NB4 (cell line): ENCODE data around the gene CCDC78.
"Not testable (repeated sequence)": the region's sequence is repeated elsewhere in the genome, so short reads cannot be mapped to it uniquely, and the experiment has no call there.

Source experiments
- DNase-seq: peaks from one replicate; pipeline ENCODE4 v3.0.0; 2010; ENCODE audit warnings: low read depth
- H3K4me3 ChIP-seq: one replicate; pipeline ENCODE4 v1.5.1; 2011; ENCODE audit warnings: mild to moderate bottlenecking, low read depth, low read length, moderate library complexity
- MAX ChIP-seq: IDR thresholded peaks from 2 replicates; pipeline ENCODE4 v1.6.1; 2011; ENCODE audit warnings: low read depth, low read length
- MYC ChIP-seq: IDR thresholded peaks from 2 replicates; pipeline ENCODE4 v1.6.1; 2011; ENCODE audit warnings: low read depth, low read length
- POLR2A ChIP-seq: IDR thresholded peaks from 2 replicates; pipeline ENCODE4 v1.6.1; 2011; ENCODE audit warnings: mild to moderate bottlenecking; ENCODE audit not compliant: insufficient read length; ENCODE audit errors: extremely low read depth
- TF ChIP-seq, protein P1 (sequence below): IDR thresholded peaks from one replicate; pipeline ENCODE4 v1.5.1; 2012; ENCODE audit warnings: low read depth, low read length

The CCDC78 gene

DNA sequence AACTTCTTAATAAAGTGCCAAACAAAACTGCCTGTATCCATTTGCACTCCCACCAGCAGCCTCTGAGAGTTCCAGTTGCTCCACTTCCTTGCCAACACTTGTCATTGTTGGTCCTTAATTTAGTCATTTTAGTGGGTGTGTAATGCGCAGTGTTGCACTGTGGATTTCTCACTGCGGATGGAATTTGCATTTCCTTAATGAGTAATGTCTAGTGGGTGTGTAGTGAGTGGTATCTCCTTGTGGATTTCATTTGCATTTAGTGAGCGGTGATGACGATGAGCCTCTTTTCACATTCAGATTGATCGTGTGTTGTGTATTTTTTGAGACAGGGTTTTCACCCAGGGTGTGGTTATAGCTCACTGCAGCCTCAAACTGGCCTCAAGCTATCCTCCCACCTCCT, 30.2 kb upstream of the CCDC78 start:
- H3K4me3 ChIP-seq = no peak overlapping the region
- DNase-seq = no peak
- TF ChIP-seq, protein P1, sequence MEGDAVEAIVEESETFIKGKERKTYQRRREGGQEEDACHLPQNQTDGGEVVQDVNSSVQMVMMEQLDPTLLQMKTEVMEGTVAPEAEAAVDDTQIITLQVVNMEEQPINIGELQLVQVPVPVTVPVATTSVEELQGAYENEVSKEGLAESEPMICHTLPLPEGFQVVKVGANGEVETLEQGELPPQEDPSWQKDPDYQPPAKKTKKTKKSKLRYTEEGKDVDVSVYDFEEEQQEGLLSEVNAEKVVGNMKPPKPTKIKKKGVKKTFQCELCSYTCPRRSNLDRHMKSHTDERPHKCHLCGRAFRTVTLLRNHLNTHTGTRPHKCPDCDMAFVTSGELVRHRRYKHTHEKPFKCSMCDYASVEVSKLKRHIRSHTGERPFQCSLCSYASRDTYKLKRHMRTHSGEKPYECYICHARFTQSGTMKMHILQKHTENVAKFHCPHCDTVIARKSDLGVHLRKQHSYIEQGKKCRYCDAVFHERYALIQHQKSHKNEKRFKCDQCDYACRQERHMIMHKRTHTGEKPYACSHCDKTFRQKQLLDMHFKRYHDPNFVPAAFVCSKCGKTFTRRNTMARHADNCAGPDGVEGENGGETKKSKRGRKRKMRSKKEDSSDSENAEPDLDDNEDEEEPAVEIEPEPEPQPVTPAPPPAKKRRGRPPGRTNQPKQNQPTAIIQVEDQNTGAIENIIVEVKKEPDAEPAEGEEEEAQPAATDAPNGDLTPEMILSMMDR = no peak
- TF ChIP-seq POLR2A = no peak

DNA sequence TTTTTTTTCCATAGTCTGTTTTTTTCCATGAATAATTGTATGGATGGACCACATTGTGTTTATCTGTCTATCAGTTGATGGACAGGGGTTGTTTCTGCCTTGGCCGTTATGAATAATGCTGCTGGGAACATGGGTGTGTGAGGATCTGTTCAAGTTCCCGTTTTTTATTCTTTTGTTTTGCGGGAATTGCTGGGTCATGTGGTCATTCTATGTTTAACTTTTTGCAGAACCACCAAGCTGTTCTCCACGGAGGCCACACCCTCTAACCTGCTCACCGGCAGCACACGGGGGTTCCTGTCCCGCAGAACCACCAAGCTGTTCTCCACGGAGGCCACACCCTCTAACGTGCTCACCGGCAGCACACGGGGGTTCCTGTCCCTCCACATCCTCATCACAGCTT, 28.4 kb upstream of the CCDC78 start:
- H3K4me3 ChIP-seq = no peak overlapping the region
- DNase-seq = peak; percentile 64
- no peak for TF ChIP-seq MYC
- TF ChIP-seq, protein P1 = no peak
- TF ChIP-seq POLR2A = no peak
- TF ChIP-seq MAX = no peak

GRCh38 chr16:754121-754607, 27.9 kb upstream of the CCDC78 start:
- H3K4me3 ChIP-seq, DNase-seq: not testable (repeated sequence)

GRCh38 chr16:752007-752312, 25.7 kb upstream of the CCDC78 start:
- DNase-seq = no peak
- TF ChIP-seq MYC (no peak), MAX (no peak)
- no peak overlapping the region for H3K4me3 ChIP-seq

DNA sequence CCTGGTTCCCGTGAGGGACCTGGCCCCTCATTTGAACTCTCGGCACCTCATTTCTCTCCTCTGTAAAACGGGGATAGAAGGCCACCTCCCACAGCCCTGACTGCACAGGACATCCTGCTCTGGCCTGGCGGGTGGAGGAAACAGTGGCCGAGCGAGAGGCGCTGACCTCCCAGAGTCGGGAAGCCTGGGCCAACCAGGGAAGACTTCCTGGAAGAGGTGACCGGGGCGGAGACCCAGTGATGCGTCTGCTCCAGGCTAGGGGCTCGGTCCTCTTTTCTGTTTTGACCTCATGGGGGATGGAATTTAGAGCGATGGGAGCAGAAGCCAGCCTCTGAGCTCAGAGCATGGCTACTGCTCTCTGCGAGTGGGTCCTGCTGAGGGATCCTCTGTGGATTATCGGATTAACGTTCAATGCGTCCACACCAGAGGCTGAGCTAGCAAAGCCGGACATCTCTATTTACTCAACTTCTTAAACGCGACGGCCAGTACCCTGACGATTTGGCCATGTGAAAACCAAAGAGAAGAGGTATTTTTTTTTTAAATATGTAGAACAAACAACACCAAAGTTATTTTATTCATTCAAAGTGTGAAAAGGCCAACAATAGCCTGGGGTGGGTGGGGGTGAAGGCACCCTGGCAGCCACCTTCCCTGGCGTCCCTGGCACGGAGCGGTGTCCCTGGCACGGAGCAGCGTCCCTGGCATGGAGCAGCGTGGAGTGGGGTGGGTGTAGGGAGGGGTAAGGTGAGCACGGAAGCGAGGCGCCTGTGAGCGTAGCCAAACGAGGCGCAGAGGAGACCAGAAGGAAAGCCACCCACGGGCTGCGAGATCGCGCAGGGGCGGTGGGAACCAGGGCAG, 25.1 kb upstream of the CCDC78 start:
- no peak for TF ChIP-seq MAX
- TF ChIP-seq POLR2A = no peak
- TF ChIP-seq MYC = no peak
- TF ChIP-seq, protein P1 = no peak
- no peak overlapping the region for H3K4me3 ChIP-seq
- no peak for DNase-seq

GRCh38 chr16:750485-750884, 24.2 kb upstream of the CCDC78 start:
- H3K4me3 ChIP-seq = no peak overlapping the region
- no peak for DNase-seq
- TF ChIP-seq POLR2A (no peak), MYC (no peak)
- TF ChIP-seq, protein P1 = no peak

DNA sequence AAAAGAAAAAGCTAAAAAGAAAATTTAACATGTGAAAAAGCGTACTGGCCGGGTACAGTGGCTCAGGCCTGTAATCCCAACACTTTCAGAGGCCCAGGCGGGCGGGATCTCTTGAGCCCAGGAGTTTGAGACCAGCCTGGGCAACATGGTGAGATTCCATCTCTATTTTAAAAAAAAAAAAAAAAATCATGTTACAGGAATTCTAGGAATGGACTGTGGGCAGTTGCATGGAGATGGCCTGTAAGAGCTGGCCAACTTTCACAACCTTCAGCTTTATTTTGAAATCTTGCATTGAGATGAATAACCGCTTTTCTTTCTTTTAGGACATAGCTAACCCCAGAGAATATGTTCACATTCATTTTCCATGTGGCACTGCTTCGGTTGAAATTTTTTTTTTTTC, 22.8 kb upstream of the CCDC78 start:
- no peak overlapping the region for H3K4me3 ChIP-seq
- TF ChIP-seq, protein P1 = no peak
- no peak for TF ChIP-seq MYC
- no peak for TF ChIP-seq POLR2A
- no peak for TF ChIP-seq MAX
- DNase-seq = no peak
